ENCODE measurements around the gene CORO2B.
A peak's percentile ranks its signal among the peaks of the same experiment; 100 is the strongest.

CORO2B gene

GRCh38 chr15:68578980-68579935, at the start of gene CORO2B:
CORO2B (plus strand) TSS chr15:68578993; CDS start chr15:68579263, 270 bp downstream.
- no peak for DNase-seq

- DNase-seq = no peak
Measured at GRCh38 chr15:68531387-68532179, 47.2 kb upstream of the CORO2B start.

- no peak for DNase-seq
Measured at GRCh38 chr15:68536331-68537095, 42.3 kb upstream of the CORO2B start.

- DNase-seq = no peak
Measured at GRCh38 chr15:68537097-68537496, 41.7 kb upstream of the CORO2B start.

- no peak for DNase-seq
Measured at GRCh38 chr15:68537506-68537905, 41.3 kb upstream of the CORO2B start.

- no peak for DNase-seq
Measured at GRCh38 chr15:68538311-68538710, 40.5 kb upstream of the CORO2B start.

GRCh38 chr15:68541743-68542142, 37.0 kb upstream of the CORO2B start:
- no peak for DNase-seq

- DNase-seq = no peak
Measured at GRCh38 chr15:68542348-68542747, 36.4 kb upstream of the CORO2B start.

GRCh38 chr15:68542771-68543164, 36.0 kb upstream of the CORO2B start:
- no peak for DNase-seq

- DNase-seq = no peak
Measured at GRCh38 chr15:68543165-68544008, 35.4 kb upstream of the CORO2B start.

- no peak for DNase-seq
Measured at GRCh38 chr15:68546318-68546717, 32.5 kb upstream of the CORO2B start.

GRCh38 chr15:68548364-68548763, 30.4 kb upstream of the CORO2B start:
- DNase-seq = no peak

- DNase-seq = no peak
Measured at GRCh38 chr15:68550004-68550403, 28.8 kb upstream of the CORO2B start.

- DNase-seq = peak; percentile 78
Measured at GRCh38 chr15:68550498-68551295, 28.1 kb upstream of the CORO2B start.

GRCh38 chr15:68551296-68551635, 27.5 kb upstream of the CORO2B start:
- no peak for DNase-seq

- no peak for DNase-seq
Measured at GRCh38 chr15:68552344-68552743, 26.4 kb upstream of the CORO2B start.

- DNase-seq = no peak
Measured at GRCh38 chr15:68552773-68553172, 26.0 kb upstream of the CORO2B start.

GRCh38 chr15:68553314-68553993, 25.3 kb upstream of the CORO2B start:
- DNase-seq = no peak

- peak; percentile 61 for DNase-seq
Measured at GRCh38 chr15:68553994-68554720, 24.6 kb upstream of the CORO2B start.
